ENCODE results near the gene KIDINS220. TPM values are rescaled to one million over a fixed set of nuclear protein-coding genes. Genes with fewer than 3 reads are reported as not detected.
A peak's percentile ranks its signal among the peaks of the same experiment; 100 is the strongest.

The KIDINS220 gene
- total RNA-seq, 1 experiment from 2014 or later: 20.9 TPM

GRCh38 chr2:8840475-8841091 lies 3.2 kb upstream of the KIDINS220 start:
- Histone ChIP-seq H3K27me3 (ENCODE audit: control insufficient read depth, insufficient read depth, low read length) (no peaks in the 10 kb centered on the region; the same call in 1 of the 2 replicates), H3K4me3 (ENCODE audit: insufficient read depth, low read depth, low read length) (no peak overlapping the region), H3K36me3 (replicated peaks; ENCODE audit: control insufficient read depth, insufficient read depth, low read length) (no peaks in the 10 kb centered on the region)
- no peak for DNase-seq

DNA sequence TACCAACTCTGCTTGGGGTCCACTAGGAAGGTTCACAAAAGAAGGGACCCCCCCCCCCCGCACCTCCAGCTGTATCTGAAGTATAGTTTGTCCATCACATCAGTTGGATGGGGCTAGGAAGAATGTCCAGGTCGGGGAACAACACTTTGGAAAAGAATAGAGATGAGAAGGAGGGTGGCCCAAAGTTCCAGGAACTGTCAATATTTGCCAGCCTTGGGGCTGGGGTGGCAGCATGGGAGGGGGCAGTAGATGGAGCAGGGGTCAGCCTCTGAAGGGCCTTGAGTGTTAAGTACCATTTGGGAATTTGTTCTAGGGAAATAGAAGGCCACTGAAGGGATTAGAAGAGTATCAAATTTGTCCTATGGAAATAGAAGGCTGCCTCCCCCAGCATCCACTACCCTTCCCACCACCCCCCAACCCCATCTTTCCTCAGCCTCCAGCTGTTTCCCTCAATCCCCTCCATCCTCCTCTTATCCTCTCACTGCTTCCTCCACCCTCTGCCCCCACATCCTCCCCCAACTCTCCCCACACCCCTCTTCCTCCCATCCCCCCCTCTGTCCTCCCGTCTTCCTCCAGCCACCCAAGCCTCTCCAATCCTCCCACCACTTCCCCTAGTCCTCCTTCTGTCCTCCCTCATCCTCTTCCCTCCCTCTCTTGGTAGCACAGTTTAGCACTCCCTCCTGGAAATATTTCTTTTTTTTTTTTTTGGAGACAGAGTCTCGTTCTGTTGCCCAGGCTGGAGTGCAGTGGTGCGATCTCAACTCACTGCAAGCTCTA lies 2.0 kb upstream of the KIDINS220 start:
- Histone ChIP-seq H3K4me3 (ENCODE audit: insufficient read depth, low read depth, low read length) (no peak overlapping the region), H3K36me3 (replicated peaks; ENCODE audit: control insufficient read depth, insufficient read depth, low read length) (no peaks in the 10 kb centered on the region), H3K27me3 (ENCODE audit: control insufficient read depth, insufficient read depth, low read length) (no peaks in the 10 kb centered on the region; the same call in 1 of the 2 replicates)
- no peak for DNase-seq

GRCh38 chr2:8837795-8838140 lies 355 bp upstream of the KIDINS220 start:
- H3K36me3 ChIP-seq (replicated peaks; ENCODE audit: control insufficient read depth, insufficient read depth, low read length): no peaks in the 10 kb centered on the region
- peak overlapping the region; percentile 81; the same call in 1 of the 2 replicates for H3K4me3 ChIP-seq (ENCODE audit: insufficient read depth, low read depth, low read length)
- no peak for DNase-seq
- no peaks in the 10 kb centered on the region; the same call in 1 of the 2 replicates for H3K27me3 ChIP-seq (ENCODE audit: control insufficient read depth, insufficient read depth, low read length)

DNA sequence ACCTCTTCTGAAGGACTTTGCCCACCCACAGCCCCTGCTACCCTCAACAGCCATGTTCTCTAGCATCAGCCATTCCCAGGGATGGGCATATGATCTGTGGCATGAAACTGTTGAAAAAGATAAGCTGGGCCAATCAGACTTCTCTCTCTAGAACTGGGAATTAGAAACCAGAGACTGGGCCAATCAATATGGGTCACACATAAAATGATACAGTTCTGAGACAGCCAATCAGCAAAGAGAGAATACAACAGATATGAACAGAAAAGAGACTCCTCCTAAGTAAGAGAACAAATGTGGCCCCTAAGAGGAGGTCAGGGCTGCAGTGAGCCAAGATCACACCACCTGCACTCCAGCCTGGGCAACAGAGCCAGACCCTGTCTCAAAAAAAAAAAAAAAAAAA lies 2.1 kb downstream of the KIDINS220 start:
- no peak for DNase-seq
- Histone ChIP-seq H3K27me3 (ENCODE audit: control insufficient read depth, insufficient read depth, low read length) (no peaks in the 10 kb centered on the region; the same call in 1 of the 2 replicates), H3K36me3 (replicated peaks; ENCODE audit: control insufficient read depth, insufficient read depth, low read length) (no peaks in the 10 kb centered on the region), H3K4me3 (ENCODE audit: insufficient read depth, low read depth, low read length) (no peak overlapping the region)

DNA sequence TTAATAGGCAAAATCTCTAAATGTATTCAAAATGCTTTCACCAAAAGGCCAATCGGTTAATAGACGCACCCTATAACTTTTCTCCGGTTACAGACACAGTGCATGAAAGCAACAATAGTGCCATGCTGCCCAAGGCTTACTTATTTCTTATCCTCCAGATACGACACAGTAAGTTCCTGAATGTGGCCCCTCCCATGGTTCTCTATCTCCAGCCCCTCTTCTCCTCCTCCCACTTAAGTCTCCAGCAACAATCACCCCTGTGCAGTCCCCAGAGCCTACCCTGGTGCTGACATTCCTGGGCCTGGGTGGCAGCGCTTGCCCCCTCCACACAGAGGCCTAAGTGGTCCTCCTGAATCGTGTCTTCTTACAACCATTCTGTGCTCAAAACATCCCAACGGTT lies 3.6 kb downstream of the KIDINS220 start:
- Histone ChIP-seq H3K27me3 (ENCODE audit: control insufficient read depth, insufficient read depth, low read length) (no peaks in the 10 kb centered on the region; the same call in 1 of the 2 replicates), H3K4me3 (ENCODE audit: insufficient read depth, low read depth, low read length) (no peak overlapping the region), H3K36me3 (replicated peaks; ENCODE audit: control insufficient read depth, insufficient read depth, low read length) (no peaks in the 10 kb centered on the region)
- no peak for DNase-seq

DNA sequence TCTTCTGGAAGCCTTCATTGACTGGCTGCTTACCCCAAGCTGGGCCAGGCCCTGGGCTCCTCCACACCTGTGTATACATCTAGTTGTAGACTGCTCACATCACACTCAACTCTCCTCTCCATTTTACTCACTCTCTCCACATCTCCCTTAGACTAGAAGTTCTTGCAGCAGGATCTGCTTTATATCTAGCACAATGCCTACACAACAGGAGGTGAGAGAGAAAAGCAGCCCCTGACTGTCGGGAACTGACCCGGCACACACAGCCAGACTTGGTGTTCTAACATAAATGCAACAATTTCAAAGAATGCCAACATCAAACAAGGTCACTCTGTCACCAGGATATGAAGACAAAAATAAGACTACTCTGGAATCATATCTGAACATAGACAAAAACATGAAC lies 5.9 kb downstream of the KIDINS220 start:
- H3K36me3 ChIP-seq (replicated peaks; ENCODE audit: control insufficient read depth, insufficient read depth, low read length): no peaks in the 10 kb centered on the region
- no peaks in the 10 kb centered on the region for H3K27me3 ChIP-seq (ENCODE audit: control insufficient read depth, insufficient read depth, low read length)
- H3K4me3 ChIP-seq (ENCODE audit: insufficient read depth, low read depth, low read length): no peak overlapping the region
- no peak for DNase-seq

DNA sequence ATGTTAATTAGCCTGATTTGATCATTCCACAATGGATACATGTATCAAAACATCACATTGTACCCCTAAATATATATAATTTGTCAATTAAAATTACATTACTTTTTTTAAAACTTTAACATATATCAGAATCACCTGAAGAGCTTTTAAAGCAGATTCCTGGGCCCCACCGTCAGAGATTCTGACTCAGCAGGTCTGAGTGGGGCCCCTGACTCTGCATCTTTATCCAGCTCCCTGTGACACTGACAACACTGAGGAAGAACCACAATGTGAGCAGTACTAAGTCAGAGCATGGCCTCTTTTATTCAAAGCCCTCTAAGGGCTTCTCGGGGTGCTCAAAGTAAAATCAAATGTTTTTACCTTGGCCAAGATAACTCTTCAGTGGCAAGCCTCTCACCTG lies 9.7 kb downstream of the KIDINS220 start:
- DNase-seq: no peak
- no peak overlapping the region for H3K4me3 ChIP-seq (ENCODE audit: insufficient read depth, low read depth, low read length)
- no peaks in the 10 kb centered on the region for H3K27me3 ChIP-seq (ENCODE audit: control insufficient read depth, insufficient read depth, low read length)
- no peaks in the 10 kb centered on the region for H3K36me3 ChIP-seq (replicated peaks; ENCODE audit: control insufficient read depth, insufficient read depth, low read length)

- no peak overlapping the region for H3K4me3 ChIP-seq (ENCODE audit: insufficient read depth, low read depth, low read length)
- H3K36me3 ChIP-seq (replicated peaks; ENCODE audit: control insufficient read depth, insufficient read depth, low read length): no peaks in the 10 kb centered on the region
- no peak for DNase-seq
- H3K27me3 ChIP-seq (ENCODE audit: control insufficient read depth, insufficient read depth, low read length): no peaks in the 10 kb centered on the region
Observed at GRCh38 chr2:8822218-8822617, 15.2 kb downstream of the KIDINS220 start.

- Histone ChIP-seq H3K36me3 (replicated peaks; ENCODE audit: control insufficient read depth, insufficient read depth, low read length) (no peaks in the 10 kb centered on the region), H3K4me3 (ENCODE audit: insufficient read depth, low read depth, low read length) (no peak overlapping the region), H3K27me3 (ENCODE audit: control insufficient read depth, insufficient read depth, low read length) (no peaks in the 10 kb centered on the region)
- no peak for DNase-seq
Observed at GRCh38 chr2:8821276-8822217, 15.9 kb downstream of the KIDINS220 start.

DNA sequence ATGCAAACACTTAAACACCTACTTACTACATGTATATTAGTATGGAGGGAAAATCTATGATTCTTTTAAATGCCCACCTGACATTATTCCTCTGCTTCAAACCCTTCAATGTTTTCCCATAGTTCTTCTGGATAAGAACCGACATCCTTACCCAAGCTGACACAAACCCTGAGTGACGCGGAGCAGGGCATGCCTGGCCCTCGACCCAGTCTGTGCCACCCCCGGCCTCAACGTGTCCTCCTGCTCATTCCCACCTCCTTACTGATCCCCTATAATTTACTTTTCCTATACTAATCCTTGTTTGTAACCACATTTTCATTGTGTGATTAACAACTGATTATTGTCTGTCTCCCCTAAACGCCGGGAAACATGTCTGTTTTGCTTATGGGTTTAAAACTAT lies 17.5 kb downstream of the KIDINS220 start:
- H3K27me3 ChIP-seq (ENCODE audit: control insufficient read depth, insufficient read depth, low read length): no peaks in the 10 kb centered on the region
- no peak for DNase-seq
- no peaks in the 10 kb centered on the region for H3K36me3 ChIP-seq (replicated peaks; ENCODE audit: control insufficient read depth, insufficient read depth, low read length)
- no peak overlapping the region for H3K4me3 ChIP-seq (ENCODE audit: insufficient read depth, low read depth, low read length)

- H3K36me3 ChIP-seq (replicated peaks; ENCODE audit: control insufficient read depth, insufficient read depth, low read length): no peaks in the 10 kb centered on the region
- no peak for DNase-seq
- no peaks in the 10 kb centered on the region for H3K27me3 ChIP-seq (ENCODE audit: control insufficient read depth, insufficient read depth, low read length)
- H3K4me3 ChIP-seq (ENCODE audit: insufficient read depth, low read depth, low read length): no peak overlapping the region
Observed at GRCh38 chr2:8819194-8819593, 18.2 kb downstream of the KIDINS220 start.

DNA sequence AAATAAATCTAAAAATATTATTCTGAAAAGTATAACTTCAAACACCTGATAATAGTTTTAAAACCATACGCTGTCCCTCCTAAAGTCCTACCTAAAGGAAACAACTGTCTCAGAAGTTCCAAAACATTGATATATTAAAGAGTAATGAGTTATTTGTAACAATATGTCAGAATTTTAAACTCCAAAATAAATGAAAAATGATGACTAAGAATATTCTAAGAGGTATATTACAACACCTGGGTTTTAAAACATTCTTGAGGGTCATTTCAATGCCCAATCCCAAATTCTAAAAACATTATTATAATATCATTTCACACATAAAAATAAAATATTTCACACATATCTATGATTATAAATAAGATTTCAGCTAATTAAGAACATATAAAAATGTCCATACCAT lies 20.2 kb downstream of the KIDINS220 start:
- Histone ChIP-seq H3K36me3 (replicated peaks; ENCODE audit: control insufficient read depth, insufficient read depth, low read length) (no peaks in the 10 kb centered on the region), H3K27me3 (ENCODE audit: control insufficient read depth, insufficient read depth, low read length) (no peaks in the 10 kb centered on the region), H3K4me3 (ENCODE audit: insufficient read depth, low read depth, low read length) (no peak overlapping the region)
- no peak for DNase-seq

GRCh38 chr2:8806885-8807704 lies 30.3 kb downstream of the KIDINS220 start:
- H3K36me3 ChIP-seq (replicated peaks; ENCODE audit: control insufficient read depth, insufficient read depth, low read length): no peaks in the 10 kb centered on the region
- H3K4me3 ChIP-seq (ENCODE audit: insufficient read depth, low read depth, low read length): no peak overlapping the region
- DNase-seq: no peak
- H3K27me3 ChIP-seq (ENCODE audit: control insufficient read depth, insufficient read depth, low read length): no peaks in the 10 kb centered on the region
